WTC11 (cell line): ENCODE data around the gene KITLG. TPM values are rescaled to one million over a fixed set of nuclear protein-coding genes. Genes with fewer than 3 reads are reported as not detected.

Experiments used
- ATAC-seq: fragments of 200-7000 bp; cut with Tn5 transposase; 2 replicates; pipeline ENCODE4 v1.10.0; 2021; ENCODE audit warnings: mild to moderate bottlenecking, moderate library complexity
- CTCF ChIA-PET: fragments of 300-600 bp; sonication (Branson Sonifier 250); formaldehyde crosslinking; loops from one replicate; lab custom pipeline; 2021; ENCODE audit warnings: antibody characterized with exemption; lab: Charles Lee
- POLR2A ChIA-PET: fragments of 350-600 bp; sonication (Branson Sonifier 250); formaldehyde crosslinking; loops from one replicate; lab custom pipeline; 2021; ENCODE audit warnings: antibody characterized with exemption; lab: Charles Lee
- DNase-seq: peaks from one replicate; pipeline ENCODE4 v3.0.0; 2021; ENCODE audit warnings: low spot score
- H3K27ac Mint-ChIP-seq: 2 replicates; pipeline ENCODE4 v1.8.0; 2021; ENCODE audit warnings: mixed read lengths
- H3K27me3 Mint-ChIP-seq: 2 replicates; pipeline ENCODE4 v1.8.0; 2021; ENCODE audit warnings: low read depth, mild to moderate bottlenecking, moderate library complexity, mixed read lengths
- H3K36me3 Mint-ChIP-seq: 2 replicates; pipeline ENCODE4 v1.8.0; 2021; ENCODE audit warnings: mixed read lengths
- H3K4me1 Mint-ChIP-seq: 2 replicates; pipeline ENCODE4 v1.8.0; 2022; ENCODE audit warnings: mixed read lengths
- H3K4me3 Mint-ChIP-seq: 2 replicates; pipeline ENCODE4 v1.8.0; 2021; ENCODE audit warnings: mild to moderate bottlenecking, moderate library complexity, mixed read lengths
- H3K9me3 Mint-ChIP-seq: 2 replicates; pipeline ENCODE4 v1.8.0; 2021; ENCODE audit warnings: mixed read lengths
- ATF1 ChIP-seq: sonication (generic); formaldehyde crosslinking; IDR thresholded peaks from 2 replicates; pipeline ENCODE4 v1.8.1; 2023; ENCODE audit warnings: mild to moderate bottlenecking, moderate library complexity, missing genetic modification reagents
- ATF3 ChIP-seq: sonication (generic); formaldehyde crosslinking; conservative IDR thresholded peaks from 2 replicates; pipeline ENCODE4 v1.8.1; 2022; ENCODE audit warnings: mild to moderate bottlenecking, missing genetic modification reagents
- CBFB ChIP-seq: sonication (generic); formaldehyde crosslinking; IDR thresholded peaks from 2 replicates; pipeline ENCODE4 v1.8.1; 2022; ENCODE audit warnings: mild to moderate bottlenecking, low read depth, missing genetic modification reagents
- FOXP4 ChIP-seq: sonication (generic); formaldehyde crosslinking; IDR thresholded peaks from 2 replicates; pipeline ENCODE4 v1.8.0; 2022; ENCODE audit warnings: mild to moderate bottlenecking, missing genetic modification reagents
- GTF2I ChIP-seq: fragments of 250-450 bp; sonication (Bioruptor Pico); conservative IDR thresholded peaks from 2 replicates; pipeline ENCODE4 v1.4.0; 2021; ENCODE audit warnings: mild to moderate bottlenecking
- JUN ChIP-seq: sonication (generic); formaldehyde crosslinking; IDR thresholded peaks from 2 replicates; pipeline ENCODE4 v1.8.0; 2023; ENCODE audit warnings: mild to moderate bottlenecking, missing genetic modification reagents
- NFE2L1 ChIP-seq: sonication (generic); formaldehyde crosslinking; IDR thresholded peaks from 2 replicates; pipeline ENCODE4 v1.8.1; 2023; ENCODE audit warnings: missing genetic modification reagents
- SMAD4 ChIP-seq: sonication (generic); formaldehyde crosslinking; IDR thresholded peaks from 2 replicates; pipeline ENCODE4 v1.8.0; 2022; ENCODE audit warnings: mild to moderate bottlenecking, missing genetic modification reagents
- SOX15 ChIP-seq: fragments of 250-450 bp; sonication (Bioruptor Pico); IDR thresholded peaks from 2 replicates; pipeline ENCODE4 v1.9.0; 2021; ENCODE audit warnings: mild to moderate bottlenecking
- TEAD4 ChIP-seq: sonication (generic); formaldehyde crosslinking; IDR thresholded peaks from 2 replicates; pipeline ENCODE4 v1.8.0; 2022; ENCODE audit warnings: mild to moderate bottlenecking, missing genetic modification reagents
- ZNF232 ChIP-seq: sonication (generic); formaldehyde crosslinking; IDR thresholded peaks from 2 replicates; pipeline ENCODE4 v1.8.0; 2022; ENCODE audit warnings: mild to moderate bottlenecking, missing genetic modification reagents
- ZNF281 ChIP-seq: sonication (generic); formaldehyde crosslinking; IDR thresholded peaks from 2 replicates; pipeline ENCODE4 v1.8.0; 2023; ENCODE audit warnings: mild to moderate bottlenecking, missing genetic modification reagents
- ZNF416 ChIP-seq: fragments of 250-450 bp; sonication (Bioruptor Pico); IDR thresholded peaks from 2 replicates; pipeline ENCODE4 v1.9.0; 2021; ENCODE audit warnings: mild to moderate bottlenecking, inconsistent platforms
- ZNF671 ChIP-seq: fragments of 250-450 bp; sonication (Bioruptor Pico); IDR thresholded peaks from 2 replicates; pipeline ENCODE4 v1.8.0; 2021; ENCODE audit warnings: mild to moderate bottlenecking
- ZSCAN18 ChIP-seq: fragments of 250-450 bp; sonication (Bioruptor Pico); IDR thresholded peaks from 2 replicates; pipeline ENCODE4 v2.1.2; 2022; ENCODE audit warnings: mild to moderate bottlenecking, moderate library complexity
- total RNA-seq: library from RNA; stranded (reverse); gene quantifications from 3 replicates; pipeline ENCODE4 v1.2.3, GENCODE V29; 2021
- TF ChIP-seq, protein P1 (sequence below): sonication (generic); formaldehyde crosslinking; IDR thresholded peaks from 2 replicates; pipeline ENCODE4 v1.8.1; 2022; ENCODE audit warnings: mild to moderate bottlenecking, moderate library complexity, missing genetic modification reagents
- TF ChIP-seq, protein P2 (sequence below): sonication (generic); formaldehyde crosslinking; IDR thresholded peaks from 2 replicates; pipeline ENCODE4 v1.8.1; 2023; ENCODE audit warnings: mild to moderate bottlenecking, missing genetic modification reagents
- TF ChIP-seq, protein P3 (sequence below): sonication (generic); formaldehyde crosslinking; IDR thresholded peaks from 2 replicates; pipeline ENCODE4 v1.8.1; 2022; ENCODE audit warnings: missing genetic modification reagents, borderline replicate concordance
- TF ChIP-seq, protein P4 (sequence below): fragments of 250-450 bp; sonication (Bioruptor Pico); IDR thresholded peaks from 2 replicates; pipeline ENCODE4 v1.9.0; 2021; ENCODE audit warnings: mild to moderate bottlenecking, borderline replicate concordance

The KITLG gene
- total RNA-seq, 1 experiment from 2014 or later, result 12.5 TPM

DNA sequence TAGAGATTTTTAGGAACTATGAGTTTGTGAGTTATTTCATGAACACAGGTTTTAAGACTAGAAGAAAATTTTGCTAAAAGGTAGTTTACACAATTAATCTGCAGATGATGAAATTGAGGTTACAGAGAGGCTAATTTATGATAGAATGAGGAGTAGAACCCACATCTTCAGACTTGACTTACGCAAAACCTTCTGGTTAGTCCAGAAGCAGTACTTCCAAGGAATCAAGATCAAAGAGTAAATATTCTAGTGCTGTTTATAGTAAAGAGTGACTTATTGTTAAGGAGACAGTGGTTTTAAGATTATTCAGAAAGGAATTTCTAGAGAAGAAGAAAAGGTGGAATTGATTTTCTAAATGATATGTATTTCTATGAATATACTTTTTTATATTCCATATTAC, 10.6 kb upstream of the KITLG start (continued):
- TF ChIP-seq ATF1 (CRISPR knock-in tag), result no peak

DNA sequence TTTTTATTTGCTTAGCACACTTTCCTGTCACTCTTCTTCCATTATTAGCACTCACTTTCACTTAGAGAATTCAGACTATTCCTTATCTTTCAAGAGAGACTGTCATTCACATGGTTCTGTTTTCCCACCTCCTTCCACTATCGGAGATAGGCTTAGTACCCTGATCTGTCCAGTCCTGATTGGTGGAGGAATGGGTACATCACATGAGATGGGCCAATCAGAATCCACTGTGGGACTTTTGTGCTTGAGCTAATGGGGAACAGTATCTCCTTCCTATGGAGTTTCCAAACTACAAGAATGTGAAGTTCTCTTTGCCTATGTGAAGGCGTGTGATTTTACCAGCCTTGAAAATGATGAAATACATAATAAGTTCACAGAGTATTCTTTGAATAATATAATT, 4.8 kb upstream of the KITLG start:
- no peak for DNase-seq
- no peak overlapping the region for H3K27ac Mint-ChIP-seq
- ChIA-PET CTCF (no interaction called here), POLR2A (no interaction called here)
- H3K27me3 Mint-ChIP-seq, result peaks cover 12% of the 10 kb centered on the region
- H3K4me1 Mint-ChIP-seq, result peaks cover 22% of the 10 kb centered on the region
- no peak overlapping the region for H3K4me3 Mint-ChIP-seq
- no peak for TF ChIP-seq ZNF416
- no peak for TF ChIP-seq TEAD4 (CRISPR knock-in tag)
- no peak for TF ChIP-seq ZNF281 (CRISPR knock-in tag)
- ATAC-seq, result no peak
- H3K9me3 Mint-ChIP-seq, result peaks cover 41% of the 10 kb centered on the region
- peaks cover 30% of the 10 kb centered on the region for H3K36me3 Mint-ChIP-seq

DNA sequence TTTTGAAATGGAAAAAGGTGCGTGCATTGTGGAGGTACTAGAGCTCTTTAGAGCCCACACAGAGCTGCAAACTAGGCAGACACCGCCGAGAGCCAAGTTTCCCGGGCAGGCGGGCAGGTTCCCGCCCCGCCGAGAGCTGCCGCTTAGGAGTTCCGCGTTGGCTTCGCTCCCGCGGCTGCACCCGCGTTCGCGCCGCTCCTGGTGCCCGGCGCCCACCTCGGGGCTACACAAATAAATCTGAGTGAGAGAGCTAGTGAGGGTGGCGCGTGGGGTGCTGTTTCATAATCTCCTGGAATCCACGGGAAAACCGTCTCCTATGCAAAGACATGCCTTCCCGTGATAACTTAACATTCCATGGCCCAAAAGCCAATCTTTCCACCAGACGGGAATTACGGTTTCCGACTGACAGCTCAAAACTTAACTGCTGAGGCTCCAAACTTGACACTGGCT, 645 bp downstream of the KITLG start:
- H3K4me3 Mint-ChIP-seq, result peak overlapping the region; percentile 95
- ATAC-seq, result no peak; the same call in 1 of the 2 replicates
- H3K27ac Mint-ChIP-seq, result no peak overlapping the region
- peak; percentile 18 for DNase-seq
- ChIA-PET POLR2A (interaction anchor here (0.6 to 2.2 kb wide), 3 partner anchors 17 to 773 kb away, joined by 4 to 13 read pairs (median 5); partner anchors contain the start of gene DUSP6), CTCF (interaction anchor here (0.9 to 1.7 kb wide), 8 partner anchors 15 to 946 kb away, joined by 3 to 7 read pairs (median 4); no protein-coding TSS in a partner anchor)
- H3K4me1 Mint-ChIP-seq, result peaks cover 60% of the 10 kb centered on the region
- no peaks in the 10 kb centered on the region for H3K9me3 Mint-ChIP-seq
- H3K27me3 Mint-ChIP-seq, result peaks cover 16% of the 10 kb centered on the region
- H3K36me3 Mint-ChIP-seq, result no peaks in the 10 kb centered on the region
- TF ChIP-seq, protein P1, sequence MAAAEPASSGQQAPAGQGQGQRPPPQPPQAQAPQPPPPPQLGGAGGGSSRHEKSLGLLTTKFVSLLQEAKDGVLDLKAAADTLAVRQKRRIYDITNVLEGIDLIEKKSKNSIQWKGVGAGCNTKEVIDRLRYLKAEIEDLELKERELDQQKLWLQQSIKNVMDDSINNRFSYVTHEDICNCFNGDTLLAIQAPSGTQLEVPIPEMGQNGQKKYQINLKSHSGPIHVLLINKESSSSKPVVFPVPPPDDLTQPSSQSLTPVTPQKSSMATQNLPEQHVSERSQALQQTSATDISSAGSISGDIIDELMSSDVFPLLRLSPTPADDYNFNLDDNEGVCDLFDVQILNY (CRISPR knock-in tag), result no peak
- TF ChIP-seq JUN (no peak), ZNF671 (no peak), FOXP4 (CRISPR knock-in tag) (no peak), NFE2L1 (no peak), CBFB (CRISPR knock-in tag) (no peak), GTF2I (CRISPR knock-in tag) (no peak), SMAD4 (CRISPR knock-in tag) (no peak), ATF3 (no peak), ZNF232 (CRISPR knock-in tag) (no peak), ZSCAN18 (CRISPR knock-in tag) (no peak), SOX15 (CRISPR knock-in tag) (no peak), TEAD4 (CRISPR knock-in tag) (no peak)
- TF ChIP-seq, protein P2, sequence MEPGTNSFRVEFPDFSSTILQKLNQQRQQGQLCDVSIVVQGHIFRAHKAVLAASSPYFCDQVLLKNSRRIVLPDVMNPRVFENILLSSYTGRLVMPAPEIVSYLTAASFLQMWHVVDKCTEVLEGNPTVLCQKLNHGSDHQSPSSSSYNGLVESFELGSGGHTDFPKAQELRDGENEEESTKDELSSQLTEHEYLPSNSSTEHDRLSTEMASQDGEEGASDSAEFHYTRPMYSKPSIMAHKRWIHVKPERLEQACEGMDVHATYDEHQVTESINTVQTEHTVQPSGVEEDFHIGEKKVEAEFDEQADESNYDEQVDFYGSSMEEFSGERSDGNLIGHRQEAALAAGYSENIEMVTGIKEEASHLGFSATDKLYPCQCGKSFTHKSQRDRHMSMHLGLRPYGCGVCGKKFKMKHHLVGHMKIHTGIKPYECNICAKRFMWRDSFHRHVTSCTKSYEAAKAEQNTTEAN (CRISPR knock-in tag), result no peak
- TF ChIP-seq, protein P3, sequence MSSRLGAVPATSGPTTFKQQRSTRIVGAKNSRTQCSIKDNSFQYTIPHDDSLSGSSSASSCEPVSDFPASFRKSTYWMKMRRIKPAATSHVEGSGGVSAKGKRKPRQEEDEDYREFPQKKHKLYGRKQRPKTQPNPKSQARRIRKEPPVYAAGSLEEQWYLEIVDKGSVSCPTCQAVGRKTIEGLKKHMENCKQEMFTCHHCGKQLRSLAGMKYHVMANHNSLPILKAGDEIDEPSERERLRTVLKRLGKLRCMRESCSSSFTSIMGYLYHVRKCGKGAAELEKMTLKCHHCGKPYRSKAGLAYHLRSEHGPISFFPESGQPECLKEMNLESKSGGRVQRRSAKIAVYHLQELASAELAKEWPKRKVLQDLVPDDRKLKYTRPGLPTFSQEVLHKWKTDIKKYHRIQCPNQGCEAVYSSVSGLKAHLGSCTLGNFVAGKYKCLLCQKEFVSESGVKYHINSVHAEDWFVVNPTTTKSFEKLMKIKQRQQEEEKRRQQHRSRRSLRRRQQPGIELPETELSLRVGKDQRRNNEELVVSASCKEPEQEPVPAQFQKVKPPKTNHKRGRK, result no peak
- TF ChIP-seq, protein P4, sequence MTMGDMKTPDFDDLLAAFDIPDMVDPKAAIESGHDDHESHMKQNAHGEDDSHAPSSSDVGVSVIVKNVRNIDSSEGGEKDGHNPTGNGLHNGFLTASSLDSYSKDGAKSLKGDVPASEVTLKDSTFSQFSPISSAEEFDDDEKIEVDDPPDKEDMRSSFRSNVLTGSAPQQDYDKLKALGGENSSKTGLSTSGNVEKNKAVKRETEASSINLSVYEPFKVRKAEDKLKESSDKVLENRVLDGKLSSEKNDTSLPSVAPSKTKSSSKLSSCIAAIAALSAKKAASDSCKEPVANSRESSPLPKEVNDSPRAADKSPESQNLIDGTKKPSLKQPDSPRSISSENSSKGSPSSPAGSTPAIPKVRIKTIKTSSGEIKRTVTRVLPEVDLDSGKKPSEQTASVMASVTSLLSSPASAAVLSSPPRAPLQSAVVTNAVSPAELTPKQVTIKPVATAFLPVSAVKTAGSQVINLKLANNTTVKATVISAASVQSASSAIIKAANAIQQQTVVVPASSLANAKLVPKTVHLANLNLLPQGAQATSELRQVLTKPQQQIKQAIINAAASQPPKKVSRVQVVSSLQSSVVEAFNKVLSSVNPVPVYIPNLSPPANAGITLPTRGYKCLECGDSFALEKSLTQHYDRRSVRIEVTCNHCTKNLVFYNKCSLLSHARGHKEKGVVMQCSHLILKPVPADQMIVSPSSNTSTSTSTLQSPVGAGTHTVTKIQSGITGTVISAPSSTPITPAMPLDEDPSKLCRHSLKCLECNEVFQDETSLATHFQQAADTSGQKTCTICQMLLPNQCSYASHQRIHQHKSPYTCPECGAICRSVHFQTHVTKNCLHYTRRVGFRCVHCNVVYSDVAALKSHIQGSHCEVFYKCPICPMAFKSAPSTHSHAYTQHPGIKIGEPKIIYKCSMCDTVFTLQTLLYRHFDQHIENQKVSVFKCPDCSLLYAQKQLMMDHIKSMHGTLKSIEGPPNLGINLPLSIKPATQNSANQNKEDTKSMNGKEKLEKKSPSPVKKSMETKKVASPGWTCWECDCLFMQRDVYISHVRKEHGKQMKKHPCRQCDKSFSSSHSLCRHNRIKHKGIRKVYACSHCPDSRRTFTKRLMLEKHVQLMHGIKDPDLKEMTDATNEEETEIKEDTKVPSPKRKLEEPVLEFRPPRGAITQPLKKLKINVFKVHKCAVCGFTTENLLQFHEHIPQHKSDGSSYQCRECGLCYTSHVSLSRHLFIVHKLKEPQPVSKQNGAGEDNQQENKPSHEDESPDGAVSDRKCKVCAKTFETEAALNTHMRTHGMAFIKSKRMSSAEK (CRISPR knock-in tag), result no peak
